BJ (cell line): ENCODE results near the gene MRPL42. TPM values are rescaled to one million over a fixed set of nuclear protein-coding genes. Genes with fewer than 3 reads are reported as not detected.

Source experiments
- CTCF ChIA-PET: fragments of 350-600 bp; formaldehyde crosslinking; extraction: SDS; loops from one replicate; lab custom pipeline; 2021; ENCODE audit warnings: antibody characterized with exemption, inconsistent platforms; lab: Yijun Ruan, JAX
- POLR2A ChIA-PET: fragments of 300-600 bp; sonication (Branson Sonifier 250); formaldehyde crosslinking; extraction: SDS; loops from one replicate; lab custom pipeline; 2021; ENCODE audit warnings: antibody characterized with exemption; lab: Charles Lee
- DNase-seq: peaks from one replicate; pipeline ENCODE4 v3.0.0-alpha.2; 2011; ENCODE audit warnings: low read depth
- H3K27me3 ChIP-seq: 2 replicates; pipeline ENCODE4 v1.6.0; 2011; ENCODE audit warnings: low read length; ENCODE audit not compliant: control insufficient read depth, insufficient read depth
- H3K36me3 ChIP-seq: 2 replicates; pipeline ENCODE4 v1.5.1; 2011; ENCODE audit warnings: low read length; ENCODE audit not compliant: control insufficient read depth, insufficient read depth
- H3K4me3 ChIP-seq: 2 replicates; pipeline ENCODE4 v1.5.1; 2011; ENCODE audit warnings: low read depth, mild to moderate bottlenecking, control low read depth, low read length
- polyA plus RNA-seq: library from polyadenylated mRNA; depleted of rRNA; stranded (reverse); fragments of >200 nt; gene quantifications from 2 replicates; pipeline ENCODE4 v1.2.3, GENCODE V29; 2011
- TF ChIP-seq, protein P1 (sequence below): IDR thresholded peaks from 2 replicates; pipeline ENCODE4 v1.5.1; 2011; ENCODE audit warnings: low read depth, mild to moderate bottlenecking, control low read depth, inconsistent platforms, low read length, moderate library complexity; ENCODE audit not compliant: insufficient read depth

The MRPL42 gene
- polyA plus RNA-seq, 1 experiment = 28.1 TPM

- TF ChIP-seq, protein P1, sequence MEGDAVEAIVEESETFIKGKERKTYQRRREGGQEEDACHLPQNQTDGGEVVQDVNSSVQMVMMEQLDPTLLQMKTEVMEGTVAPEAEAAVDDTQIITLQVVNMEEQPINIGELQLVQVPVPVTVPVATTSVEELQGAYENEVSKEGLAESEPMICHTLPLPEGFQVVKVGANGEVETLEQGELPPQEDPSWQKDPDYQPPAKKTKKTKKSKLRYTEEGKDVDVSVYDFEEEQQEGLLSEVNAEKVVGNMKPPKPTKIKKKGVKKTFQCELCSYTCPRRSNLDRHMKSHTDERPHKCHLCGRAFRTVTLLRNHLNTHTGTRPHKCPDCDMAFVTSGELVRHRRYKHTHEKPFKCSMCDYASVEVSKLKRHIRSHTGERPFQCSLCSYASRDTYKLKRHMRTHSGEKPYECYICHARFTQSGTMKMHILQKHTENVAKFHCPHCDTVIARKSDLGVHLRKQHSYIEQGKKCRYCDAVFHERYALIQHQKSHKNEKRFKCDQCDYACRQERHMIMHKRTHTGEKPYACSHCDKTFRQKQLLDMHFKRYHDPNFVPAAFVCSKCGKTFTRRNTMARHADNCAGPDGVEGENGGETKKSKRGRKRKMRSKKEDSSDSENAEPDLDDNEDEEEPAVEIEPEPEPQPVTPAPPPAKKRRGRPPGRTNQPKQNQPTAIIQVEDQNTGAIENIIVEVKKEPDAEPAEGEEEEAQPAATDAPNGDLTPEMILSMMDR = no peak
- ChIA-PET POLR2A (interaction anchor here (0.5 to 1.0 kb wide), 2 partner anchors 10 to 250 kb away, joined by 4 to 21 read pairs; no protein-coding TSS in a partner anchor), CTCF (interaction anchor here (0.9 to 1.2 kb wide), 4 partner anchors 9 to 565 kb away, joined by 3 read pairs; no protein-coding TSS in a partner anchor)
- Histone ChIP-seq H3K27me3 (no peaks in the 10 kb centered on the region), H3K4me3 (no peak overlapping the region), H3K36me3 (no peaks in the 10 kb centered on the region)
- no peak for DNase-seq
Measured at GRCh38 chr12:93536766-93537488, 69.6 kb downstream of the MRPL42 start.

- H3K27me3 ChIP-seq = no peaks in the 10 kb centered on the region
- H3K36me3 ChIP-seq = no peaks in the 10 kb centered on the region
- CTCF ChIA-PET = interaction anchor here (1.2 kb wide), 2 partner anchors 19 to 54 kb away, joined by 3 read pairs; no protein-coding TSS in a partner anchor
- no peak overlapping the region for H3K4me3 ChIP-seq
- DNase-seq = no peak
- TF ChIP-seq, protein P1 = no peak
- POLR2A ChIA-PET = no interaction called here
Measured at GRCh38 chr12:93537769-93538168, 70.5 kb downstream of the MRPL42 start.

GRCh38 chr12:93539821-93540220 is 72.5 kb downstream of the MRPL42 start:
- no peaks in the 10 kb centered on the region for H3K36me3 ChIP-seq
- ChIA-PET POLR2A (interaction anchor here (0.6 kb wide), 1 partner anchor 25 kb away, joined by 6 read pairs; no protein-coding TSS in a partner anchor), CTCF (interaction anchor here (1.2 kb wide), 1 partner anchor 29 kb away, joined by 4 read pairs; no protein-coding TSS in a partner anchor)
- no peak for DNase-seq
- TF ChIP-seq, protein P1 = no peak
- H3K4me3 ChIP-seq = no peak overlapping the region
- no peaks in the 10 kb centered on the region for H3K27me3 ChIP-seq

GRCh38 chr12:93540466-93540865 is 73.2 kb downstream of the MRPL42 start:
- ChIA-PET CTCF (interaction anchor here (1.0 to 1.2 kb wide), 2 partner anchors 14 to 29 kb away, joined by 4 read pairs; no protein-coding TSS in a partner anchor), POLR2A (no interaction called here)
- Histone ChIP-seq H3K27me3 (no peaks in the 10 kb centered on the region), H3K4me3 (no peak overlapping the region), H3K36me3 (peaks cover 4% of the 10 kb centered on the region; the same call in 1 of the 2 replicates)
- TF ChIP-seq, protein P1 = no peak
- no peak for DNase-seq

GRCh38 chr12:93541578-93542225 is 74.4 kb downstream of the MRPL42 start:
- POLR2A ChIA-PET = no interaction called here
- Histone ChIP-seq H3K27me3 (no peaks in the 10 kb centered on the region), H3K4me3 (no peak overlapping the region), H3K36me3 (peaks cover 4% of the 10 kb centered on the region; the same call in 1 of the 2 replicates)
- CTCF ChIA-PET = interaction anchor here (1.1 kb wide), 1 partner anchor 39 kb away, joined by 4 read pairs; no protein-coding TSS in a partner anchor
- no peak for DNase-seq
- TF ChIP-seq, protein P1 = no peak
